Measurements from ENCODE around the gene MYL5.

- no peak for TF ChIP-seq CTCF (IDR thresholded peaks at IDR 0.05; ENCODE audit: poor library complexity, severe bottlenecking)
- TF ChIP-seq POLR2AphosphoS5 (IDR thresholded peaks at IDR 0.05), result no peak
- no peak for TF ChIP-seq MXI1 (conservative IDR thresholded peaks at IDR 0.05; ENCODE audit: poor library complexity, severe bottlenecking)
- no peak for TF ChIP-seq EZH2 (IDR thresholded peaks at IDR 0.05; ENCODE audit: borderline replicate concordance, insufficient read depth, low read length, poor library complexity, severe bottlenecking)
- no peak for TF ChIP-seq TAF1 (IDR thresholded peaks at IDR 0.05; ENCODE audit: low read depth)
- TF ChIP-seq EP300 (conservative IDR thresholded peaks at IDR 0.05; ENCODE audit: poor library complexity, severe bottlenecking), result no peak
- no peak for TF ChIP-seq SMC3 (conservative IDR thresholded peaks at IDR 0.05; ENCODE audit: poor library complexity)
- TF ChIP-seq RAD21 (conservative IDR thresholded peaks at IDR 0.05), result no peak
These were observed 53.2 kb downstream of the MYL5 start for GRCh38 chr4:727576-727975.

Measured in neural cell (in vitro differentiated cells).